CD4-positive, alpha-beta T cell (primary cell): ENCODE results near the gene ADNP2. TPM values are rescaled to one million over a fixed set of nuclear protein-coding genes. Genes with fewer than 3 reads are reported as not detected.

Experiments
- ATAC-seq: fragments of 200-7000 bp; cut with Tn5 transposase; one replicate; pipeline ENCODE4 v1.10.0; 2022; ENCODE audit warnings: mild to moderate bottlenecking; ENCODE audit not compliant: poor library complexity
- CTCF ChIA-PET: fragments of 350-600 bp; sonication (Branson Sonifier 250); formaldehyde crosslinking; loops from one replicate; lab custom pipeline; 2021; ENCODE audit warnings: antibody characterized with exemption, inconsistent platforms; lab: Charles Lee
- POLR2A ChIA-PET: fragments of 350-600 bp; sonication (Branson Sonifier 250); formaldehyde crosslinking; loops from one replicate; lab custom pipeline; 2021; ENCODE audit warnings: antibody characterized with exemption, inconsistent platforms; lab: Charles Lee
- DNase-seq, 14 experiments: peaks; one replicate each; pipeline ENCODE4 v3.0.0-alpha.2; 2013 to 2020; ENCODE audit warnings: mixed read lengths in 2 of 14
- H3K27ac ChIP-seq, 2 donors: one replicate each; pipeline versions ENCODE4 v1.5.1 to v1.7.0; 2013; ENCODE audit warnings: low read length in 2 of 2, low read depth in 1 of 2, mild to moderate bottlenecking in 1 of 2
- H3K27me3 ChIP-seq, 2 experiments: 1 replicate in 1 of 2; 2 replicates in 1 of 2; pipeline versions ENCODE4 v1.6.1 to v1.7.0; 2013; ENCODE audit warnings: low read length in 2 of 2, control low read depth in 1 of 2, mild to moderate bottlenecking in 1 of 2, moderate library complexity in 1 of 2; ENCODE audit not compliant: insufficient read depth in 2 of 2, control insufficient read depth in 1 of 2
- H3K36me3 ChIP-seq: one replicate; pipeline ENCODE4 v1.6.1; 2013; ENCODE audit warnings: low read length, control low read depth; ENCODE audit not compliant: insufficient read depth
- H3K4me1 ChIP-seq: one replicate; pipeline ENCODE4 v1.6.1; 2013; ENCODE audit warnings: low read length, control low read depth; ENCODE audit not compliant: insufficient read depth
- H3K4me3 ChIP-seq: one replicate; pipeline ENCODE4 v1.5.1; 2013; ENCODE audit warnings: mild to moderate bottlenecking, low read length, moderate library complexity
- H3K9me3 ChIP-seq, 2 experiments: 1 replicate in 1 of 2; 2 replicates in 1 of 2; pipeline versions ENCODE4 v1.6.1 to v1.7.0; 2013; ENCODE audit warnings: low read length in 2 of 2, mild to moderate bottlenecking in 2 of 2, control low read depth in 1 of 2, moderate library complexity in 1 of 2; ENCODE audit not compliant: control insufficient read depth in 1 of 2, insufficient read depth in 1 of 2
- H3K27ac Mint-ChIP-seq: one replicate; pipeline ENCODE4 v1.8.0; 2020; ENCODE audit warnings: mixed read lengths
- H3K27me3 Mint-ChIP-seq: one replicate; pipeline ENCODE4 v1.8.0; 2021; ENCODE audit warnings: mixed read lengths
- H3K36me3 Mint-ChIP-seq: one replicate; pipeline ENCODE4 v1.8.0; 2021; ENCODE audit warnings: low read depth, mixed read lengths
- H3K4me1 Mint-ChIP-seq: one replicate; pipeline ENCODE4 v1.8.0; 2021; ENCODE audit warnings: low read depth, mixed read lengths
- H3K4me3 Mint-ChIP-seq: one replicate; pipeline ENCODE4 v1.8.0; 2020; ENCODE audit warnings: mild to moderate bottlenecking, mixed read lengths
- H3K9me3 Mint-ChIP-seq: one replicate; pipeline ENCODE4 v1.8.0; 2020; ENCODE audit warnings: mixed read lengths
- CTCF ChIP-seq: fragments of 200-600 bp; IDR thresholded peaks from one replicate; pipeline ENCODE4 v1.8.0; 2022; ENCODE audit warnings: antibody characterized with exemption, mild to moderate bottlenecking
- intact Hi-C, 2 experiments: fragments of 100-400 bp; cut with DNase I in 1 of 2; cut with micrococcal nuclease in 1 of 2; formaldehyde crosslinking; loops; one replicate each; pipeline versions ENCODE4 v1.15.1 to v1.9.0; 2023 to 2025; cut with DNase I, micrococcal nuclease
- total RNA-seq, 174 experiments: library from RNA in 2 of 174; stranded (reverse) in 2 of 174; gene quantifications; one replicate each; pipeline ENCODE4 v1.2.3 and lab custom pipeline; 2021 to 2026

ADNP2 gene
- total RNA-seq, 2 experiments from 2014 or later = 61.0 to 61.5 TPM

- Histone ChIP-seq H3K4me3 (no peak overlapping the region), H3K4me1 (peaks cover 43% of the 10 kb centered on the region)
- H3K4me1 Mint-ChIP-seq = peaks cover 13% of the 10 kb centered on the region
Measured at GRCh38 chr18:80171054-80171872, 62.2 kb downstream of the ADNP2 start.

GRCh38 chr18:80172056-80172455, 63.0 kb downstream of the ADNP2 start:
- Mint-ChIP-seq H3K9me3 (no peaks in the 10 kb centered on the region), H3K4me3 (no peak overlapping the region), H3K36me3 (no peaks in the 10 kb centered on the region), H3K27ac (no peak overlapping the region), H3K27me3 (peaks cover 47% of the 10 kb centered on the region), H3K4me1 (peaks cover 13% of the 10 kb centered on the region)
- ChIA-PET CTCF (no interaction called here), POLR2A (no interaction called here)
- Histone ChIP-seq H3K36me3 (no peaks in the 10 kb centered on the region), H3K27ac (no peak overlapping the region), H3K27me3 (peaks cover 20 to 28% of the 10 kb centered on the region in 2 experiments), H3K4me1 (peaks cover 43% of the 10 kb centered on the region), H3K4me3 (no peak overlapping the region), H3K9me3 (peaks cover 0 to 4% of the 10 kb centered on the region in 2 experiments)
- intact Hi-C loops = no loop called here
- ATAC-seq (no peak), DNase-seq (peak in 2 of 14 experiments; percentile 32 to 57)
- no peak for TF ChIP-seq CTCF

More at GRCh38 chr18:80171054-80171872, 62.2 kb downstream of the ADNP2 start:
- Histone ChIP-seq H3K9me3 (peaks cover 0 to 10% of the 10 kb centered on the region in 2 experiments), H3K27me3 (peaks cover 23 to 26% of the 10 kb centered on the region in 2 experiments), H3K36me3 (no peaks in the 10 kb centered on the region), H3K27ac (no peak overlapping the region)
- ChIA-PET POLR2A (no interaction called here), CTCF (interaction anchor here (1.2 kb wide), 1 partner anchor 14 kb away, joined by 5 read pairs; no protein-coding TSS in a partner anchor)
- Mint-ChIP-seq H3K27ac (no peak overlapping the region), H3K36me3 (no peaks in the 10 kb centered on the region), H3K4me3 (no peak overlapping the region), H3K9me3 (no peaks in the 10 kb centered on the region), H3K27me3 (peaks cover 50% of the 10 kb centered on the region)
- peak; percentile 70 for TF ChIP-seq CTCF
- intact Hi-C loops = no loop called here
- DNase-seq = peak in 10 of 14 experiments; percentile 10 to 61 (median 34)
- ATAC-seq = no peak

- Histone ChIP-seq H3K36me3 (no peaks in the 10 kb centered on the region), H3K9me3 (peaks cover 0 to 4% of the 10 kb centered on the region in 2 experiments), H3K4me1 (peaks cover 34% of the 10 kb centered on the region), H3K27me3 (peaks cover 14 to 28% of the 10 kb centered on the region in 2 experiments), H3K27ac (no peak overlapping the region), H3K4me3 (no peak overlapping the region)
- ChIA-PET POLR2A (no interaction called here), CTCF (no interaction called here)
- TF ChIP-seq CTCF = no peak
- ATAC-seq (no peak), DNase-seq (no peak)
- H3K4me1 Mint-ChIP-seq = peaks cover 13% of the 10 kb centered on the region
- H3K27ac Mint-ChIP-seq = no peak overlapping the region
- no peaks in the 10 kb centered on the region for H3K36me3 Mint-ChIP-seq
- no peaks in the 10 kb centered on the region for H3K9me3 Mint-ChIP-seq
- intact Hi-C loops = no loop called here
- H3K4me3 Mint-ChIP-seq = no peak overlapping the region
- H3K27me3 Mint-ChIP-seq = peaks cover 52% of the 10 kb centered on the region
Measured at GRCh38 chr18:80173060-80173459, 64.0 kb downstream of the ADNP2 start.
